A549 (cell line): ENCODE data around the gene MDGA2. TPM values are rescaled to one million over a fixed set of nuclear protein-coding genes. Genes with fewer than 3 reads are reported as not detected.

Source experiments
- ATAC-seq, 2 experiments: fragments of 200-7000 bp in 1 of 2; fragments of >200 bp in 1 of 2; cut with Nextera tagmentation in 1 of 2; cut with Tn5 transposase in 1 of 2; 3 replicates each; pipeline versions ENCODE4 v1.8.0 to v1.9.1; 2018 to 2020; ENCODE audit warnings: mild to moderate bottlenecking in 1 of 2, moderate library complexity in 1 of 2
- CTCF ChIA-PET: fragments of 300-600 bp; sonication (Branson Sonifier 250); formaldehyde crosslinking; extraction: SDS; loops from one replicate; lab custom pipeline; 2021; ENCODE audit warnings: antibody characterized with exemption, inconsistent platforms; lab: Yijun Ruan, JAX
- POLR2A ChIA-PET: fragments of 350-600 bp; formaldehyde crosslinking; extraction: SDS; loops from one replicate; lab custom pipeline; 2021; ENCODE audit warnings: antibody characterized with exemption, inconsistent platforms; lab: Yijun Ruan, JAX
- DNase-seq, 2 experiments: peaks; one replicate each; pipeline versions ENCODE4 v3.0.0 to v3.0.0-alpha.2; 2011 to 2016; ENCODE audit warnings: low read depth in 1 of 2, low spot score in 1 of 2
- FAIRE-seq: peaks from 2 replicates; lab custom pipeline; 2011; peaks lifted over from hg19 to GRCh38; lab: Jason Lieb, UNC
- H3K27ac ChIP-seq, 2 experiments: fragments of >200 bp; sonication (Bioruptor Twin); formaldehyde crosslinking; 3 replicates each; pipeline ENCODE4 v1.5.1; 2016 to 2017
- H3K4me1 ChIP-seq: fragments of >200 bp; sonication (Bioruptor Twin); formaldehyde crosslinking; 3 replicates; pipeline ENCODE4 v1.6.1; 2016
- H3K4me2 ChIP-seq: fragments of >200 bp; sonication (Bioruptor Twin); formaldehyde crosslinking; 3 replicates; pipeline ENCODE4 v1.6.1; 2016
- H3K4me3 ChIP-seq: fragments of >200 bp; sonication (Bioruptor Twin); formaldehyde crosslinking; 3 replicates; pipeline ENCODE4 v1.5.1; 2016
- H3K9me3 ChIP-seq: fragments of >200 bp; sonication (Bioruptor Twin); formaldehyde crosslinking; 3 replicates; pipeline ENCODE4 v1.6.1; 2016
- BHLHE40 ChIP-seq: IDR thresholded peaks from 2 replicates; pipeline ENCODE4 v1.6.1; 2012; ENCODE audit warnings: low read depth, low read length, inconsistent platforms
- CBX2 ChIP-seq: fragments of 200-600 bp; sonication (generic); IDR thresholded peaks from 2 replicates; pipeline ENCODE4 v1.6.1; 2016; ENCODE audit warnings: low read depth, mild to moderate bottlenecking, borderline replicate concordance
- CBX8 ChIP-seq: fragments of 200-600 bp; sonication (generic); IDR thresholded peaks from 2 replicates; pipeline ENCODE4 v1.6.1; 2016
- CEBPB ChIP-seq, 2 experiments: fragments of >200 bp in 1 of 2; sonication (Bioruptor Twin) in 1 of 2; formaldehyde crosslinking in 1 of 2; IDR thresholded peaks; 2 replicates each; pipeline ENCODE4 v1.6.1; 2012 to 2016
- CHD2 ChIP-seq: fragments of 150-350 bp; IDR thresholded peaks from 2 replicates; pipeline ENCODE4 v1.6.1; 2014; ENCODE audit warnings: low read length; ENCODE audit not compliant: partially characterized antibody
- CHD4 ChIP-seq: fragments of 200-600 bp; sonication (generic); IDR thresholded peaks from 2 replicates; pipeline ENCODE4 v1.6.1; 2016; ENCODE audit warnings: antibody characterized with exemption, mild to moderate bottlenecking, borderline replicate concordance
- CTCF ChIP-seq: fragments of >200 bp; sonication (Bioruptor Twin); formaldehyde crosslinking; IDR thresholded peaks from 3 replicates; pipeline ENCODE4 v1.5.1; 2016
- EHMT2 ChIP-seq: fragments of 200-600 bp; sonication (generic); IDR thresholded peaks from 2 replicates; pipeline ENCODE4 v1.6.1; 2016; ENCODE audit warnings: antibody characterized with exemption, low read depth, mild to moderate bottlenecking, moderate library complexity
- EP300 ChIP-seq, 2 experiments: fragments of >200 bp; sonication (Bioruptor Twin); formaldehyde crosslinking; IDR thresholded peaks; 2 replicates in 1 of 2; 3 replicates in 1 of 2; pipeline ENCODE4 v1.6.1; 2016 to 2017
- ESRRA ChIP-seq: fragments of 150-350 bp; IDR thresholded peaks from 2 replicates; pipeline ENCODE4 v1.6.1; 2014; ENCODE audit warnings: mild to moderate bottlenecking, low read length, borderline replicate concordance
- FOSB ChIP-seq: fragments of 250-450 bp; sonication (Bioruptor Pico); IDR thresholded peaks from 2 replicates; pipeline ENCODE4 v1.5.0; 2020; ENCODE audit warnings: mild to moderate bottlenecking, moderate library complexity
- FOXS1 ChIP-seq: fragments of 250-450 bp; sonication (Bioruptor Pico); IDR thresholded peaks from 2 replicates; pipeline ENCODE4 v1.5.0; 2020; ENCODE audit warnings: mild to moderate bottlenecking, moderate library complexity
- GATA3 ChIP-seq: IDR thresholded peaks from 2 replicates; pipeline ENCODE4 v1.6.1; 2012; ENCODE audit warnings: borderline replicate concordance
- HES2 ChIP-seq: fragments of >200 bp; sonication (Bioruptor Twin); formaldehyde crosslinking; IDR thresholded peaks from 2 replicates; pipeline ENCODE4 v1.6.1; 2016
- HEYL ChIP-seq: fragments of 250-450 bp; sonication (Bioruptor Pico); IDR thresholded peaks from 2 replicates; pipeline ENCODE4 v1.8.0; 2021; ENCODE audit warnings: mild to moderate bottlenecking, moderate library complexity
- HOXB13 ChIP-seq: fragments of 250-450 bp; sonication (Bioruptor Pico); IDR thresholded peaks from 2 replicates; pipeline ENCODE4 v1.5.0; 2020; ENCODE audit warnings: low read depth, mild to moderate bottlenecking, moderate library complexity
- KDM1A ChIP-seq: fragments of 200-600 bp; sonication (generic); IDR thresholded peaks from 2 replicates; pipeline ENCODE4 v1.6.1; 2016; ENCODE audit warnings: low read depth, mild to moderate bottlenecking
- NR3C1 ChIP-seq: fragments of >200 bp; sonication (Bioruptor Twin); formaldehyde crosslinking; IDR thresholded peaks from 3 replicates; pipeline ENCODE4 v1.6.1; 2017
- PBX3 ChIP-seq: IDR thresholded peaks from 2 replicates; pipeline ENCODE4 v1.6.1; 2012
- PHF8 ChIP-seq: fragments of 200-600 bp; sonication (generic); IDR thresholded peaks from 2 replicates; pipeline ENCODE4 v1.6.1; 2016; ENCODE audit warnings: low read depth, mild to moderate bottlenecking, antibody characterized with exemption, moderate library complexity, borderline replicate concordance
- POLR2A ChIP-seq: IDR thresholded peaks from 2 replicates; pipeline ENCODE4 v1.6.1; 2012; ENCODE audit warnings: mild to moderate bottlenecking, low read length
- POLR2AphosphoS2 ChIP-seq: conservative IDR thresholded peaks from 2 replicates; pipeline ENCODE4 v1.6.1; 2012; ENCODE audit warnings: low read length, improper control_type of control experiment, inconsistent platforms
- RAD21 ChIP-seq, 2 experiments: fragments of >200 bp in 1 of 2; sonication (Bioruptor Twin) in 1 of 2; formaldehyde crosslinking in 1 of 2; IDR thresholded peaks in 1 of 2; conservative IDR thresholded peaks in 1 of 2; 2 replicates in 1 of 2; 3 replicates in 1 of 2; pipeline ENCODE4 v1.6.1; 2012 to 2018; ENCODE audit warnings: inconsistent platforms in 1 of 2
- RARB ChIP-seq: fragments of 250-450 bp; sonication (Bioruptor Pico); IDR thresholded peaks from 2 replicates; pipeline ENCODE4 v1.8.0; 2021; ENCODE audit warnings: mild to moderate bottlenecking, moderate library complexity
- USF2 ChIP-seq: fragments of 450-650 bp; IDR thresholded peaks from 2 replicates; pipeline ENCODE4 v1.6.1; 2014; ENCODE audit warnings: antibody characterized with exemption
- ZFP36 ChIP-seq: fragments of 450-650 bp; IDR thresholded peaks from 2 replicates; pipeline ENCODE4 v1.6.1; 2014; ENCODE audit warnings: borderline replicate concordance; ENCODE audit not compliant: partially characterized antibody
- ZNF302 ChIP-seq: fragments of 250-450 bp; sonication (Bioruptor Pico); IDR thresholded peaks from 2 replicates; pipeline ENCODE4 v1.9.0; 2021; ENCODE audit warnings: inconsistent platforms, mild to moderate bottlenecking, moderate library complexity
- ZSCAN20 ChIP-seq: fragments of 250-450 bp; sonication (Bioruptor Pico); IDR thresholded peaks from 2 replicates; pipeline ENCODE4 v1.8.0; 2022; ENCODE audit warnings: mild to moderate bottlenecking, moderate library complexity
- WGBS: methylation state at CpG from one replicate; pipeline ENCODE4 v1.1.6; 2017; ENCODE audit errors: missing lambda C conversion rate; 5-methylcytosine and 5-hydroxymethylcytosine counted together
- polyA plus RNA-seq, 4 experiments: library from polyadenylated mRNA; depleted of rRNA in 3 of 4; stranded (reverse); fragments of >200 nt; fragmentation: RNase III in 1 of 4; extraction: RNeasy Plus Mini Kit Qiagen cat#74134 plus additional on column Dnase treatment in 1 of 4; gene quantifications; 2 replicates in 3 of 4; 3 replicates in 1 of 4; pipeline ENCODE4 v1.2.3, GENCODE V29; 2011 to 2017

MDGA2 gene
- polyA plus RNA-seq, 2 of the 4 experiments (the other 2 are of a cell fraction): 0.08 to 0.12 TPM

- ChIA-PET CTCF (no interaction called here), POLR2A (no interaction called here)
- ATAC-seq (no peak), DNase-seq (no peak)
- H3K4me3 ChIP-seq: no peak overlapping the region
- no peaks in the 10 kb centered on the region for H3K9me3 ChIP-seq
- no peak overlapping the region for H3K27ac ChIP-seq
- no peak overlapping the region for H3K4me2 ChIP-seq
- H3K4me1 ChIP-seq: no peaks in the 10 kb centered on the region
- no peak for TF ChIP-seq FOSB
- TF ChIP-seq PBX3: no peak
- no peak for TF ChIP-seq NR3C1
- no peak for TF ChIP-seq FOXS1 (CRISPR knock-in tag)
- TF ChIP-seq RARB (CRISPR knock-in tag): no peak
- TF ChIP-seq ZSCAN20 (CRISPR knock-in tag): no peak
- TF ChIP-seq EHMT2: no peak
- no peak for TF ChIP-seq CHD2
- TF ChIP-seq ESRRA: no peak
- TF ChIP-seq EP300 (IDR thresholded peaks at IDR 0.05): no peak
- TF ChIP-seq HEYL (CRISPR knock-in tag): no peak
- no peak for TF ChIP-seq ZNF302 (CRISPR knock-in tag)
- TF ChIP-seq ZFP36: no peak
- TF ChIP-seq POLR2AphosphoS2: no peak
- TF ChIP-seq CTCF: no peak
- no peak for TF ChIP-seq CEBPB (IDR thresholded peaks at IDR 0.05)
- TF ChIP-seq, all 56 proteins: peak for 0
- FAIRE-seq: no peak
Measured at GRCh38 chr14:47210099-47210498, 465.3 kb downstream of the MDGA2 start.

- CTCF ChIA-PET: no interaction called here
- POLR2A ChIA-PET: no interaction called here
- FAIRE-seq: no peak
- Histone ChIP-seq H3K4me3 (no peak overlapping the region), H3K27ac (no peak overlapping the region), H3K9me3 (no peaks in the 10 kb centered on the region), H3K4me1 (no peaks in the 10 kb centered on the region), H3K4me2 (no peak overlapping the region)
- DNase-seq: no peak
- WGBS: 42% methylated on average over 2 of the region's 2 CpGs
- no peak for ATAC-seq
- TF ChIP-seq PHF8 (no peak), GATA3 (no peak), BHLHE40 (no peak), EP300 (IDR thresholded peaks at IDR 0.05) (no peak), FOSB (no peak), RAD21 (conservative IDR thresholded peaks at IDR 0.05 in 1 of 2, IDR thresholded peaks at IDR 0.05 in 1 of 2) (no peak), KDM1A (no peak), CHD4 (no peak), HES2 (no peak), ZNF302 (CRISPR knock-in tag) (no peak), CBX2 (no peak), HOXB13 (CRISPR knock-in tag) (no peak), CEBPB (IDR thresholded peaks at IDR 0.05) (no peak), CBX8 (no peak), POLR2A (no peak), USF2 (no peak)
Measured at GRCh38 chr14:47208434-47208833, 467.0 kb downstream of the MDGA2 start.
